Activated CD4-positive, CD25-positive, alpha-beta regulatory T cell treated with anti-CD3 and anti-CD28 coated beads, Interleukin-2, amount 50 U/mL, for 24 hours (primary cell): Measurements from ENCODE around the gene IFT80.

Source experiments
- ATAC-seq, 2 donors: fragments of 150-1000 bp; cut with Tn5 transposase; one replicate each; pipeline ENCODE4 v1.10.0; 2021; ENCODE audit warnings: mild to moderate bottlenecking in 1 of 2, moderate library complexity in 1 of 2

Gene IFT80

DNA sequence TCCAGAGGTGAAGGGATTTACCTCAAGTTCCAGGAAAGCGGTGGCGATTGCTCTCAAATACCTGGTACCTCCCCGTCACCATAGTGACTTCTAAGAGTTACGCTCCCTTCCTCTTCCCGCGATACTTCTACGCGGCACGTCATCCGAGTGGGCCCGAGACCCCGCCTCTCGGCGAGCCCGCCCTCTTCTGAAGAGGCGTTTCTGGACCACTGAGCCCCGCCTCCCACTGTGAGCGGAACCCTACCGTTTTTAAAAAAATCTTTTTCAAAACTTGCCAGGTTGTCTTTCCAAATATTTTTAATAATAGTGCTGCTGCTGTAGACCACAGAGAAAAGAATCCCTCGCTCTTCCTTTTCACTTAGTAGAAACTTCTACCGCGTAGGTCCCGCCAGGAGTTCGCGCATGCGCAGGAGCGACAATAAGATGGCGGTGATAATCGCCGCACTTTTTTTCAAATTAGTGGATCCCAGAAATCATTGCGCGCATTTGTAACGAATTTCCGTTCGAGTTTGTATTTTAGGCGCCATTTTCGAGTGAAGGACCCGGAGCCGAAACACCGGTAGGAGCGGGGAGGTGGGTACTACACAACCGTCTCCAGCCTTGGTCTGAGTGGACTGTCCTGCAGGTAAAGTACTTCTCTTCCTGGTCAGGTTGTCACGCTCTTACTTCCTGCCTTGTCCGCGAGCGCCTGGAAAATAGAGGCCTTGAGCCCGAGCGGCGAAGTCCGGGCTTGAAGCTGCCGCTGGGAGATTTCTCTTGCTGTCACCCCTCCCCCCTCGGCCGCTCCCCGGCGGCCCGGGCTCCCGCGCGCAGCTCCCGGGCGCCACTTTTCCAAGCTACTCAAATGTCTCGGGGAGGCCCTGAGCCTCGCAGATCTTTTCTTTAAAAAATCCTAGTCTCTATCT lies at the start of gene IFT80, which contains the start of gene SMC4:
TSS of gene IFT80 (minus strand) at position 101 of the 905 bp plus-strand sequence. CDS start 14,625 bp downstream, outside the sequence.
TSS of gene SMC4 (plus strand) at position 526 of the 905 bp plus-strand sequence. CDS start 1,177 bp downstream, outside the sequence.
- peak; percentile 96 to 97 for ATAC-seq

DNA sequence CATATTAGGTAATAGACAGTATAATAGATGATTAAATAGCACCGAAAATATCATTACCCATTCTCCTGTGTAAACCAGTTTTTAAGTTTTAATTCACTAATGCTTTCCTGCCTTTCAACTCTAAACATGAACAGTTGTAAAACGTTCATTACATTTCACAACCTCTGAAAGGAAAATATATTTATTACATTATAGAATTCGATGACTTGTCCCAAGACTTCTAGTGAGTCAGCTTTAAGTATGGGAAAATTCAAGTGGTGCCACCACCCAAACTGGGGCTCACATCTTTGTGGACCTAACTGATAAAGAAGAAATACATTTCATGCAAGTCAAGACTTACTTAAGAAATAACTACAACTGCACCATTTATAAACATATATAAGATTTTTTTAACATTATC lies 48.5 kb upstream of the IFT80 start:
- ATAC-seq = no peak

DNA sequence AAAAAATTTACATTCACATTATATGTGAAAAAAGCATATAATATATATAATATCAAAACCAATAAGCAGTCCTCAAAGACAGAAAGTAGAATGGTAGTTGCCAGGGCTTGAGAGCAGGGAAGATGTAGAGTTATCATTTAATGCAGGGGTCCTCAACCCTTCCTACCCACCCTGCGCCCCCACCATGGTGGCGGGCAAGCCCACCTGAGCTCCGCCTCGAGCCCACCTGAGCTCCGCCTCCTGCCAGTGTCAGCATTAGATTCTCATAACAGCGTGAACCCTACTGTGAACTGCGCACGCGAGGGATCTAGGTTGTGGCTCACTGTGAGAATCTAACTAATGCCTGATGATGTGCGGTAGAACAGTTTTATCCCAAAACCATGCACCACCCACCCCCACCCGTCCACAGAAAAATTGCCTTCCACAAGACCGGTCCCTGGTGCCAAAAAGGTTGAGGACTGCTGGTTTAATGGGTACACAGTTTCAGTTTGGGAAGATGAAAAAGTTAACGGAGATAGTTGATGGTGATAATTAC lies 47.6 kb upstream of the IFT80 start:
- ATAC-seq = no peak

DNA sequence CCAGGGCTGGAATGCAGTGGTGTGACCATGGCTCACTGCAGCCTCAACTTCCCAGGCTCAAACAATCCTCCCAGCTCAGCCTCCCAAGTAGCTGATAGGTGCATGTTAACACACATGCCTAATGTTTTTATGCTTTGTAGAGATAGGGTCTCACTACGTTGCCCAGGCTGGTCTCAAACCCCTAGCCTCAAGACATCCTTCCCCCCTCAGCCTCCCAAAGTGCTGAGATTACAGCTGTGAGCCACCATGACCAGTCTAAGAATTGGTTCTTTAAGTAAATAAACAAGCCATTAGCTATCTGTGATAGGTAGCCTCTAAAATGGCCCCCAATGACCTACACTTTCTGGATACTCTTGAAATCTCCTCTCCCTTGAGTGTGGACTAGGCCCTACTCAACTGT lies 46.8 kb upstream of the IFT80 start:
- ATAC-seq = no peak

DNA sequence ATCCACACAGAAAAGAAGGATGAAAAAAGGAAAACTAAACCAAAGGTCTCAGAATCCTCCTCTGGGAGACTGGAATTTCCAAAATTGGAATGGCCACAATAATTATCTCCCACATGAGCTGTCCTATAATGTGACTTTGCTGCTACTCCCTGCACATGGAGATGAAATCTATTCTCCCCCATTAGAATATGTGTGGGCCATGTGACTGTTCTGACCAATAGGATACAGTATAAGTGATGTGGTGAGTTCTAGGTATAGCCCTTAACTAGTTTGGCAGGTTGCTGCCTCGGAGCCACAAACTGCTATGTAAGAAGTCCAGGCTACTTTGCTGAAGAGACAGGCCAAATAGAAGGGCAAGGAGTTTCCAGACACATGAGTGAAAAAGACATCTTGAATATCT lies 45.4 kb upstream of the IFT80 start:
- ATAC-seq = no peak

DNA sequence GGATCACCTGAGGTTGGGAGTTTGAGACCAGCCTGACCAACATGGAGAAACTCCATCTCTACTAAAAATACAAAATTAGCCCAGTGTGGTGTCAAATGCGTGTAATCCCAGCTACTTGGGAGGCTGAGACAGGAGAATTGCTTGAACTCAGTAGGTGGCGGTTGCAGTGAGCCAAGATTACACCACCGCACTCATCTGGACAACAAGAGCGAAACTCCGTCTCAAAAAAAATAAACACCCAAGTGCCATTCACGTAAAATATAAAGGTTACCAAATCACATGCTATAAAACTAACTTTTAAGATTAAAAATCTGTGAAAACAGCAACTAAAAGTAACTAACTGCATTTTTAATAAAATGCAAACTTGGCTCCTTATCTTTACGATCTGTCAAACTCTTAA lies 41.7 kb upstream of the IFT80 start:
- no peak for ATAC-seq

DNA sequence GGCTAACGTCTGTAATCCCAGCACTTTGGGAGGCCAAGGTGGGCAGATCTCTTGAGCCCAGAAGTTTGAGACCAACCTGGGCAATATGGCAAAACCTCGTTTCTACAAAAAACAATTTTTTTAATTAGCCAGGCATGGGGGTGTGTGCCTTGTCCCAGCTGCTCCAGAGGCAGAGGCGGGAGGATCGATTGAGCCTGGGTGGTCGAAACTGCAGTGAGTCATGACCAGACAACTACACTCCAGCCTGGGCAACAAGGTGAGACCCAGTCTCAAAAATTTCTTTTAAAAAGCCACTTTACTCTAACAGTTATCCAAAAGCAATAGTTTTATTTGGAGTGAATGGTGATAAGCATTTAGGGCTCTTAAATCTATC lies 38.0 kb upstream of the IFT80 start:
- ATAC-seq = no peak

DNA sequence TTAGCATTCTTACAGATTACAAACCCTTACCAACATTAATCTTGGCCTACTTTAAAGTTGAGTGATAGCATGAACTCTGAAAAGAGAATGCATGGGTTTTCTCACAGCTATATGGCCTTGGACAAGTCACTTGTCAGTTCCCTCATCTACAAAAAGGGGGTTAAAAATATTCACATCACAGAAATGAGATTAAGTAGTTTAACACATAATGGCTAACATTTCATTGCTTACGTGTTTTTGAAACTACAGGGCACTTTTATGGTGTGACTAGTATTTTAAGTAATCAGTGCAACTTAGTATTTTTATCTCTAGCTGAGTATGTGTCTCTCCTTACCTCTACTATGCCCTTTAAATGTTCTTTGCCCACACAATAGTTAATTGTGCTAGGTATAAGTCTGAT lies 36.7 kb upstream of the IFT80 start:
- ATAC-seq = no peak

DNA sequence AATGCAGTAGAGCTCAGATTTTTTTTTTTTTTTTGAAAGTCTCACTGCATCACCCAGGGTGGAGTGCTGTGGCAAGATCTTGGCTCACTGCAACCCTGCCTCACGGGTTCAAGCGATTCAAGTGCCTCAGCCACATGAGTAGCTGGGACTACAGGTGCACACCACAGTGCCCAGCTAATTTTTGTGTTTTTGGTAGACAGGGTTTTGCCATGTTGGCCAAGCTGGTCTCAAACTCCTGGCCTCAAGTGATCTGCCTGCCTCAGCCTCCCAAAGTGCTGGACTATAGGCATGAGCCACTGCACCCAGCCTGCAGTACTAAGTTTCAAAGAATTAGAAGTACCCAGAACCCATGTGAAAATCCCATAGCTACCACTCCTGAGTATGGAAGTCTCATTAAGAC lies 36.1 kb upstream of the IFT80 start:
- no peak for ATAC-seq

DNA sequence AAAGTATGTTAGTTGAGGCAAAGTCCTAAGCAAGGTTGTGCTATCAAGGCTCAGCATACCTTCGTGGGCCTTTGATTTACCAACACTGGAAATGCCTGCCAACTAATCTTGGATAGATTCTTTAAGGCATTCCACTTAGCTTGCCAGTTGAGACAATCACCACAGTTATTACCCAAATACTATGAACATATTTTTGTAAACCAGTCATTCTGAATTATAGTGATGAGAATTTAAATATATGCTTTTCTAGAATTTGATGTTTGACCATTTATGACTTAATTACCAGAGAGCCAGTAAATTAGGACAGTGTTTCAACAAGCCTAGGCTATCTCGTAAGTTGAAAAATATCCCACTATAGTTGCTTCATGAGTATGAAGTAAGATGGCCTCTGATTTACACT lies 35.0 kb upstream of the IFT80 start:
- ATAC-seq = no peak

DNA sequence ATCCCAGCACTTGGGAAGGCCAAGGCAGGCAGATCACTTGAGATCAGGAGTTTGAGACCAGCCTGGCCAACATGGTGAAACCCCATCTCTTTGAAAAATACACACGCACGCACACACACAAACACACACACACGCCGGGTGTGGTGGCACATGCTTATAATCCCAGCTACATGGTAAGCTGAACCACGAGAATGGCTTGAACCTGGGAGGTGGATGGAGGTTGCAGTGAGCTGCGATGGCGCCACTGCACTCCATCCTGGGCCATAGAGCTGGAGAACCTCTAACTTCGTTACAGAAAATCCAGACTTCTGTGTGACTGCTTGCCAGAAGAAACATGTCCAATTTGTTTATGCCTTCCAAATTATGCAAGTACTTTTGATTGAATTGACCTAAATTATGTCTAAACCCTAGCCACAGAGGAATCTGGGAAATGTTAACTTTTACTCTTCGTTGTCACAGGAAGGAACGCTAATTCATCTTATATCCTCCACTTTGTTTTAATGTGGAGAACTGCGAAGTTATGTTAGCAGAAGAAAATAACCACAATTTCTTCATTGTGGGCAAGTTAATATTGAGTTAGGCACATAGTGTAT lies 28.9 kb upstream of the IFT80 start:
- ATAC-seq = no peak

DNA sequence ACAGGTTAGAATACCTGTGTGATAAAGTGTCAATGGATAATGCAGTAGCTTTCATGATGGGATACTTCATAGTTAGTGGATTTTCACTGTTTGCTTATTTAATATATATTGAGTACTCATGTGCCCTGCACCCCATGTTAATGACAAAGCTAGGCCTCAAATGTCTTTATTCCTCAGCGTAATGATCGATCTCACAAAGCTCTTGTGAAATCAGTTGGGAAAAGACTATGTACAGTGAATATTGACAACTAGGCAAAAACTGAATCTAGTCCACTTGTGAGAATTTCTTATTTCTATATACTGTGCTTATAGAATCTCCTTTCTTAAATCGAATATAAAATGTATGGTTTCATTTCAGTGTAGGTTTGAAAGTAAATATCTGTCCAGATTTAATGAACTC lies 18.3 kb upstream of the IFT80 start:
- ATAC-seq = no peak

DNA sequence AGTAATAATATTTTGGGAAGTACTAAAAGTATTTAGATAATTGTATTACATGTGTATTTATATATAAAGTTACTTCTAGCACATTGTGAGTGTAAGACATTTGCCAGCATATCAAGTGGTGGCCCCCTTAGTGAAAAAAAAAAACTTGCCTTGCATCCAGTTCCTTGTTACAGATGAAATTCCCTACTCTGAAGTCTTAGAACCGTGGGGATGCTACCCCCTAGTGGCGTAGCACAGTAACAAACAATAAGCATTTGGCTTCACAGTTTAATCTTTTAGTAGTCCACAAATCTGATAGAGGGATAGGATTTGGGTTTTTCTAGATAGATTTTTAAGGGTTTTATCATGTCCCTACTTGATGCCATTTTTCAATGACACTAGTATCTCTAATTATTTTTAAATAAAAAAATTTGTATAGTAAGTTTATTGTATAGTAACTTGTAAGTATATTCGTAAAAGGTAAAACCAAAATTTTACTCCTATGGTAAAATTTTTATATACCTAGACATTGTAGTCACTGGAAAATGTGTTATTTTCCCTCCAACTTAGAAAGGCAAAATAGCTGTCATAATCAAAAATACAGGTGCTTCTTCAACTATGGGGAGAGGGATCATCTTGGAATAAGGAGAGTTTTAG lies 14.7 kb upstream of the IFT80 start:
- peak in 1 of 2 donors; percentile 63 for ATAC-seq

DNA sequence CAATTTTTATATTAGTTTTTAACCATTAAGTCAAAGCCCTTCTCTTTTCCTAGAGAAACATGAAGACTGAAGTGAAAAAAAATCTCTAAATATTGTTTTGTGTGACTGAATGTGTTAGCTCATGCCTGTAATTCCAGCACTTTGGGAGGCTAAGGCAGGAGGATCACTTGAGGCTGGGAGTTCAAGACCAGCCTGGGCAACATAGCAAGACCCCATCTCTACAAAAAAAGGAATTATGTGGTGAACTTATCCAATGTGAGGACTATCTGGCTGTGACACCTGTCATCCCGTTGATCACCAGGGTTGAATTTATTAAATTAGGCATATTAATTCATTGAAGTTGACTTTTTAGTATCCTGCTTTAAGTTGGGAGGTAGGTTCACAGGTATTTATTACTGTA lies 13.5 kb upstream of the IFT80 start:
- ATAC-seq = no peak

DNA sequence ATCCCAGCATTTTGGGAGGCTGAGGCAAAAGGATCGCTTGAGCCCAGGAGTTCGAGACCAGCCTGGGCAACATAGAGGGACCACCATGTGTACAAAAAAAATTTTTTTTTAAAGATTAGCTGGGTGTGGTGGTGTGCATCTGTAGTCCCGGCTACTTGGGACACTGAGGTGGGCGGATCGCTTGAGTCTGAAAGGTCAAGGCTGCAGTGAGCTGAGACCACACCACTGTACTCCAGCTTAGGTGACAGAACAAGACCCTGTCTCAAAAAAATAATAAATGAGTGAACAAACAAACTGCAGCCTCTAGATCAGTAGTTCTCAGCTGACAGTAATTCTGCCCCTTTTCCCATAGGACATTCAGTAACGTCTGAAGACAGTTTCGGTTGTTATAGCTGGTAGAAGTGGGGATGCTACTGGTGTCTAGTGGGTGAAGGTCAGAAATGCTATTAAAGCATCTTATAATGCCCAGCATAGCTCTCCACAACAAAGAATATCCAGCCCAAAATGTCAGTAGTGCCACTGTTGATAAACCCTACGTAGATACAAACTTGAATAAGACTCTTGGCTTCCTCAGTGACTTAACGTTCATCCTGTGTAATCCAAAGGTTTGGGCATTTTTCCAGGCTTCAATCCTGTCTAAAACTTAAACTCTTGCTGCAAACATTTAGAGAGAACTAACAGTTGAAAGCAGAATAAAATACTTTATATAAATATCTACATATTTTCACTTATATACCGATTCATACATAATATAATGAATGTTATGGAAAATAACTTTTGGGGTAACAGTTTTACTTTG lies 11.0 kb upstream of the IFT80 start:
- no peak for ATAC-seq

DNA sequence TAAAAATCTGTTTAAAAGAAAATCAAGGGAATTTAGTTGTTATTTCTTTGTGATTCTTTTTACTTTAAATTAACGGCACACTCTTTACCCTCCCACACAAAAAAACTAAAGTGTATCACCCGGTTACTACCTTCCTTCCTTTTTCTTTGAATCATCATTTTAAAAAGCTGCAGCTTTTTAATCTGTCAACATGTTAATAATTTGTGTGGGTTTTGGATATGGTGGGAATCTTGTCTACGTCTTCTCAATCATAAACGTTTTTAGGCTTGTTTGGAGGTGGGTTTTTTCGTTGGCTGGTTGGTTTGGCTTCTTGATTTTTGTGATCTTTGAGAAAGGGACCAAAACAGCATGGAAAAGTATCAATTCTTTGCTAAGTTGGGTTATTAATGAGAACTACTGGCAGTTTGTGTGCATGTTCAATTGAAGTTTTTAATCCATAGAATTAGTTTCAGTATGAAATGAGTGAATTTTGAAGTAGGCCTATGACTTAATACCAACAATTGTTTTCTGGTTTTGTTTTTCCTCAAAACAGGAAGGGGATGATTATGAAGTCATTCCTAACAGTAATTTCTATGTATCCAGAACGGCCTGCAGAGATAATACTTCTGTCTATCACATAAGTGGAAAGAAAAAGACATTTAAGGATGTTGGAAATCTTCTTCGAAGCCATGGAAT lies 4.9 kb upstream of the IFT80 start:
- no peak for ATAC-seq

DNA sequence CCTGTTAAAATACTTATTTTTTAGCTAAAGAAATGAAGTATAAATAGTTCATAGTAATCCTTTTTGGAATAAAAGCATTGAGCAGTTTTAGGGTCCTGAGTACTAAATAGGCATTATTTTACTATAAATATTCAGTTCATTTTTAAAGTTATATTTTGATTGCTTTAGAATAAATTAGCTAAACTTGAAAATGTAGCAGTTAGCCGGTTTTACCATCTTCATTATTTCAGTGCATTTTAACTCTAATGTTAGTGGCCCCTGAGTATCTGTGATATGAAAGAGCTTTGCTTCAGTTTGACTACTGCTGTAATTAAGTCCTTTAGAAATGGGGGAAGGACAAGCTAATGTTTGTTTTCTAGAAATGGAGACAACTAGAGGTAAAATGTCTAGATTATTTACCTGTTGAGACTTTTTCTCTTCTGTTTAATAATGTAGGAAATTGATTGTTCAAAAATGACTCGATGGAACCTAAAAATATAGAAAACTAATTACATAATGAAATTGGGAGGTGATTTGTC lies 4.1 kb upstream of the IFT80 start:
- no peak for ATAC-seq

DNA sequence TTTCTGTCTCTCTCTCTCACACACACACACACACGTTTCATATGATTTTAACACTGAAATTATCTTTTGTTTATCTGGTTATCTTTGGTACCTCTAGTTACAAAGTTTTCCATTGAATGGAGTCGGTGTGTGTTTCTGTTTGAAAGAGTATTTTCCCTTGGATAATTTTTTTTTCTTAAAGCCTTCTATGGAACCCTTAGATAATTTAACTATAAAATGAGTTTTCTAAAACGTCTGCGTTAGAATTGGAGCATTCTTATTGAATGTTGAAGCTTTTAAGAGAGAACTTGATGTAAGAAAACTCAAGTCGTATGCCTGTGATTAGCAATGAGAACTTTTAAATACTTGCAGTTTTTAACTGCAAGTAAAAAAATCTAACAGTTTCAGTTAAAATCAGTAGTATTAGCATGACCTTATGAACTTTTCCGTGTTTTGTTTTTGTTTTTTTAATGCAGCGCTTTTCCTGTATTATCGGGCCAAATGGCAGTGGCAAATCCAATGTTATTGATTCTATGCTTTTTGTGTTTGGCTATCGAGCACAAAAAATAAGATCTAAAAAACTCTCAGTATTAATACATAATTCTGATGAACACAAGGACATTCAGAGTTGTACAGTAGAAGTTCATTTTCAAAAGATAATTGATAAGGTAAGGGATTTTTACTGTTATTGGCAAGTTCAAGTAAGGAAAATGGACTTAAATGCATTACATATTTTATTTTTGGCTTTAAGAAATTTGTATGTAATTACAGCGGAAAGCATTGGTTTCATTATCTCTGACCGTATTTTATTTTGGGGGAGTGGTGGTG lies 3.4 kb upstream of the IFT80 start:
- no peak for ATAC-seq

DNA sequence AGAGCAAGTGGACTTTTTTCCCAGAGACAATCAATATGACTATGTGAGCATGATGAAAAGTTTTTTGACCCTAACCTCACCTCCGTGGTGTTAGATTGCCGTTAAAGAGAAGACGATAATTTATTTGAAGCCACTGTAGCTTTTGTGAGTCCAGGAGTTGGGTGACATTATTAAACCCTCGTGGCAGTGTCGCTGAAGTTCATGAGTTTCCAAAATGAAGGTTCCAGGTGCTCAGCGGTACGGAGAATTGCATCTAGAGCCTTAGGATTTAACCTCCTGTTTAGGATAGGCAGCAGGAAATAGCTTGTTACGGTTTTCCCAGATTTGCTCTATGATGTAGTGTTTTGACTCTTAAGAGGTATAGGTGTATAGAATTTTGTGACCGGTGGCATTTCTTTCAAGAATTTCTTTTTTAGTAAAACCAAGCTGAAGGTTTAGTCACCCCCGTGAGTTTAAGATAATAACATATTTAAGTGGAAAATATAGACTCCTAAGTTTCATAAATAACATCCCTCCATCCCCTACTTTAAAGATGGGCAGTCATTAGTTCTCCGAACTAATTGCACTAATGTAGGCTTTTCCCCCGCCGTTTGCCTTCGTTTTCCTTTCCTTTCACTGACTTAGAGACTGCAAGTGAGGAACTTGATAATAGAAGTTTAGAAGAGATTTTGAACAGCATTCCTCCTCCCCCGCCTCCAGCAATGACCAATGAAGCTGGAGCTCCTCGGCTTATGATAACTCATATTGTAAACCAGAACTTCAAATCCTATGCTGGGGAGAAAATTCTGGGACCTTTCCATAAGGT lies 2.5 kb upstream of the IFT80 start:
- no peak for ATAC-seq

DNA sequence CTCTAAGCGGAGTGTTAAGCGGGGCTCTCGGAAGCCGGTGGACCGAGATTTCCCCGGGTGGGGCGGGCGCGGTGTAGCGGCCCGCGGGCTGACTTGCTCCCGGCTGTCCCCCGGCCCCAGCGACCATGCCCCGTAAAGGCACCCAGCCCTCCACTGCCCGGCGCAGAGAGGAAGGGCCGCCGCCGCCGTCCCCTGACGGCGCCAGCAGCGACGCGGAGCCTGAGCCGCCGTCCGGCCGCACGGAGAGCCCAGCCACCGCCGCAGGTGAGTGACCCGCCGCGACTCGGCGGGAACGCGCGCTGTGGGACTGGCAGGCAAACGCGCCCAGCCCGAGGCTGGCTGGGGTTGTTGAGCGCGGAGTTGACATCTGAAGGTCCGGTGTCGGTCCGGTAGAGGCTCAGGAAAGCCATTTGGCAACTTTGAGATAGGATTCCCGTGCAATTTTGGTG lies 1.7 kb upstream of the IFT80 start:
- no peak for ATAC-seq
